H54 (cell line): ENCODE results near the gene ZZZ3.
"Not testable (repeated sequence)": the region's sequence is repeated elsewhere in the genome, so short reads cannot be mapped to it uniquely, and the experiment has no call there.

Source experiments
- DNase-seq: peaks from one replicate; pipeline ENCODE4 v3.0.0; 2011; ENCODE audit warnings: low spot score, mixed read lengths; ENCODE audit not compliant: insufficient read length
- FAIRE-seq: peaks from 3 replicates; lab custom pipeline; 2011; peaks lifted over from hg19 to GRCh38; lab: Jason Lieb, UNC
- POLR2A ChIP-seq: IDR thresholded peaks from 2 replicates; pipeline ENCODE4 v1.6.1; 2011; ENCODE audit warnings: low read depth, mild to moderate bottlenecking, low read length

ZZZ3 gene

GRCh38 chr1:77655431-77655974, 27.0 kb downstream of the ZZZ3 start:
- FAIRE-seq: peak; percentile 84
- DNase-seq: no peak
- no peak for TF ChIP-seq POLR2A

DNA sequence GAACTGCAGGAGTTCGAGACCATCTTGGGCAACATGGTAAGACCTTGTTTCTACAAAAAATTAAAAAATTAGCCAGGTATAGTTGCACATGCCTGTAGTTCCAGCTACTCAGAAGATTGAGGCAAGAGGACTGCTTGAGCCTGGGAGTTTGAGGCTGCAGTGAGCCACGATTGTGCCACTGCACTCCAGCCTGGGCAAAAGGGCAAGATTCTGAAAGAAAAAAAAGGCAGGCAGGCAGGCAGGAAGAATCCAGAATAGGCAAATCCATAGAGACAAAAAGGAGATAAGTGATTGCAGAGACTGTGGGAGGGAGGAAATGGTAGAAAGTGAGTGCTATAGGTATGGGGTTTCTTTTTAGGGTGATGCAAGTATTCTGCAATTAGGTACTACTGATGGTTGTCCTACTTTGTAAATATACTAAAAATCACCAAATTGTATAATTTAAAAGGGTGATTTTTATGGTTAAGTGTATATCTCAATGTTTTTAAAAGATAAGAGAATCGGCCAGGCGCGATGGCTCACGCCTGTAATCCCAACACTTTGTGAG, 29.4 kb downstream of the ZZZ3 start:
- no peak for TF ChIP-seq POLR2A
- no peak for DNase-seq
- no peak for FAIRE-seq

DNA sequence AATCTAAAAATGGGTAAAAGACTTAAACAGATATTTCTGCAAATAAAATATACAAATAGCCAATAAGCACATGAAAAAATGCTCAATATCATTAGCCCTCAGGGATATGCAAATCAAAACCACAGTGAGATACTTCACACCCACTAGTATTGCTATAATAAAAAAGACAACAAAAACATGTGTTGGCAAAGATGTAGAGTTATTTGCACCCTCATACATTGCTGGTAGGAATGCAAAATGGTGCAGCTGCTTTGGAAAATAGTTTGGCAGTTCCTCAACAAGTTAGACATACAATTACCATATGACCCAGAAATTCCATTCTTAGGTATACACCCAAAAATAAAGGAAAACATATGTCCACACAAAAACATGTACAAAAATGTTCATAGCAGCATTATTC, 30.2 kb downstream of the ZZZ3 start:
- FAIRE-seq (no peak), DNase-seq (no peak)
- no peak for TF ChIP-seq POLR2A

- no peak for FAIRE-seq
- no peak for DNase-seq
These were observed 33.3 kb downstream of the ZZZ3 start for GRCh38 chr1:77649127-77649526.

GRCh38 chr1:77646224-77646623, 36.2 kb downstream of the ZZZ3 start:
- not testable (repeated sequence) for DNase-seq, FAIRE-seq

More at GRCh38 chr1:77649127-77649526, 33.3 kb downstream of the ZZZ3 start:
- TF ChIP-seq POLR2A: no peak

DNA sequence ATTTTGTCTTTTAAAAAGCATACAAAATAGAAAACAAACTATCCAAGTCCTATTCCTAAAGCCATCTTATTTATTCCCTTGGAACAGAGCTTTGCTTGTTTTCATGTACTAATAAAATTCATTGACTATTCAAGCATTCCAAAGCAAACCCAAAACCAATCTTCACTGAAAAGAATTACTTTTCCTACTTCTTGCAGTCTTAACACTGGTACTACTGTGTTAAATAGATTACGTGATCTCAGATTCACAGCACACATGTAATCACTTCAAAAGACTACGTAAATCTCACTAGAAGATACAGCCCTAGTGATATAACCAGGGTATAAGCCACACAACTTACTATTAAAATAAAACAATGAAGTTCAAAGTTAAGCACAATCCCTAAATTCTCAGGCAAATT, 39.0 kb downstream of the ZZZ3 start:
- TF ChIP-seq POLR2A: no peak
- FAIRE-seq (peak; percentile 53), DNase-seq (no peak)

DNA sequence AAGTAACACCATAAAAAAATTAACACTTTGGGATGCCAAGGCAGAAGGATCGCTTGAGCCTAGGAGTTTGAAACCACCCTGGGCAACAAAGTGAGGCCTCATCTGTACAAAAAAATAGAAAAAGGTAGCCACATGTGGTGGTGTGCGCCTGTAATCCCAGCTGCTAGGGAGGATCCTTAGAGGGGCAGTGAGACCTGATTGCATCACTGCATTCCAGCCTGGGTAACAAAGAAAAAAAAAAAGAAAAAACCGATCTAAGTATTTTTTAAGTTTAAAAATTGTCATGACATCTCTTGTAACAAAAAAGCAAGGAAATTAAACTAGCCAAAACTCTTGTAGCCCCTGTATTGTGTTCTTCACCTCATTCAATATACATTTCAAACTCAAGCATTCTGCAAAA, 39.5 kb downstream of the ZZZ3 start:
- no peak for DNase-seq
- TF ChIP-seq POLR2A: no peak
- FAIRE-seq: peak; percentile 15

DNA sequence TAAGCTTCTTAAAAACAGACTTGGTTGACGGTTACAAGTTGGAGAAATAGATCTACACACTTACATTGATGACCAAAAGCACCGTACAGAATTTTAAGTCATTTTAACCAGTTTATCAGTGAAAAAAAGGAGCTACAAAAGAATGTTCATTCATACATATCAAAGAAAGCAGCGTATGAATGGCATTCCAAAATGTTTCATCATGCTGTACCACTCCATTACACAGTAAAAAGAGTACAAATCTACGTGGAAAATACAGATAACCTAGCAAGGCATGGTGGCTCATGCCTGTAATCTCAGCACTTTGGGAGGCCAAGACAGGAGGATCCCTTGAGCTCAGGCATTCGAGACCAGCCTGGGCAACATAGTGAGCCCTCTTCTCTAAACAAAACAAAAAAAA, 40.3 kb downstream of the ZZZ3 start:
- no peak for FAIRE-seq
- no peak for TF ChIP-seq POLR2A
- no peak for DNase-seq

DNA sequence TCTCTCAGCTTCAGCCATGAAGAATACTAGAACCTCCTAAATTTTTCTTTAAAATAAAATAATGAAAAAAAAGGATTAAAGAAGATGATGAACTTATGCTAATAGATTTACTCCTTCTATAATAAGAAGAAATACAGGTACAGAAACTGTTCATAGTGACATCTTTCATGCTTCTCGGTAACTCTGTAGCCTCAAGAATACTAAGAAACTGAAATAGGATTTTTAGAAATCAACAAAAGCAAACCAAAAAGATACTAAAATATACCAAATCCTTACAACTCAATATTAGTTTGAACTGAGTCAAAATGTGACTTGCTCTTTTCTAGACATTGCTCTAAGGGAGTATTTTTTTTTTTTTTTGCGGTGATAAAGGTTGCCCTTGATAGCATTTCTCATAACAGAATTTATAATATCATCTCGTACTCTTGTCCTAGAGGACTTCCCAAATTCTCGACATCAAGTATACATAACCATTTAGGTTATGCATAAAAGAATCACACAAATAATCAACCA, 42.8 kb downstream of the ZZZ3 start:
- no peak for TF ChIP-seq POLR2A
- FAIRE-seq: no peak

GRCh38 chr1:77639056-77639455, 43.4 kb downstream of the ZZZ3 start:
- DNase-seq (peak; percentile 13), FAIRE-seq (peak; percentile 87)
- TF ChIP-seq POLR2A: no peak

More for the DNA sequence above, 42.8 kb downstream of the ZZZ3 start:
- no peak for DNase-seq

- TF ChIP-seq POLR2A: no peak
- no peak for DNase-seq
- FAIRE-seq: no peak
These were observed 45.6 kb downstream of the ZZZ3 start for GRCh38 chr1:77636864-77637263.
